ENCODE measurements around the gene NCKAP5.
"Not testable (repeated sequence)": the region's sequence is repeated elsewhere in the genome, so short reads cannot be mapped to it uniquely, and the experiment has no call there.

The NCKAP5 gene

GRCh38 chr2:133206666-133207065 is 361.6 kb downstream of the NCKAP5 start:
- DNase-seq (ENCODE audit: low spot score), result not testable (repeated sequence)

GRCh38 chr2:133204421-133204820 is 363.8 kb downstream of the NCKAP5 start:
- no peak for DNase-seq (ENCODE audit: low spot score)

GRCh38 chr2:133200684-133201421 is 367.4 kb downstream of the NCKAP5 start:
- DNase-seq (ENCODE audit: low spot score), result peak; percentile 83

- no peak for DNase-seq (ENCODE audit: low spot score)
Measured at GRCh38 chr2:133198678-133199077, 369.6 kb downstream of the NCKAP5 start.

- DNase-seq (ENCODE audit: low spot score), result no peak
Measured at GRCh38 chr2:133197156-133197555, 371.1 kb downstream of the NCKAP5 start.

GRCh38 chr2:133194777-133195335 is 373.4 kb downstream of the NCKAP5 start:
- DNase-seq (ENCODE audit: low spot score), result no peak

- DNase-seq (ENCODE audit: low spot score), result no peak
Measured at GRCh38 chr2:133194362-133194655, 374.0 kb downstream of the NCKAP5 start.

GRCh38 chr2:133193544-133194361 is 374.5 kb downstream of the NCKAP5 start:
- DNase-seq (ENCODE audit: low spot score), result no peak

GRCh38 chr2:133192028-133192427 is 376.2 kb downstream of the NCKAP5 start:
- no peak for DNase-seq (ENCODE audit: low spot score)

GRCh38 chr2:133177196-133177595 is 391.1 kb downstream of the NCKAP5 start:
- DNase-seq (ENCODE audit: low spot score), result no peak

- DNase-seq (ENCODE audit: low spot score), result no peak
Measured at GRCh38 chr2:133175926-133176325, 392.3 kb downstream of the NCKAP5 start.

- DNase-seq (ENCODE audit: low spot score), result no peak
Measured at GRCh38 chr2:133173224-133173623, 395.0 kb downstream of the NCKAP5 start.

- peak; percentile 37 for DNase-seq (ENCODE audit: low spot score)
Measured at GRCh38 chr2:133171393-133172004, 396.8 kb downstream of the NCKAP5 start.

- DNase-seq (ENCODE audit: low spot score), result no peak
Measured at GRCh38 chr2:133169274-133169912, 398.9 kb downstream of the NCKAP5 start.

GRCh38 chr2:133167990-133168389 is 400.3 kb downstream of the NCKAP5 start:
- DNase-seq (ENCODE audit: low spot score), result no peak

- DNase-seq (ENCODE audit: low spot score), result no peak
Measured at GRCh38 chr2:133167223-133167622, 401.0 kb downstream of the NCKAP5 start.

GRCh38 chr2:133166031-133166430 is 402.2 kb downstream of the NCKAP5 start:
- DNase-seq (ENCODE audit: low spot score), result no peak

- no peak for DNase-seq (ENCODE audit: low spot score)
Measured at GRCh38 chr2:133163111-133163510, 405.2 kb downstream of the NCKAP5 start.

GRCh38 chr2:133158442-133158841 is 409.8 kb downstream of the NCKAP5 start:
- DNase-seq (ENCODE audit: low spot score), result no peak

GRCh38 chr2:133158024-133158423 is 410.2 kb downstream of the NCKAP5 start:
- DNase-seq (ENCODE audit: low spot score), result no peak

- no peak for DNase-seq (ENCODE audit: low spot score)
Measured at GRCh38 chr2:133157141-133157540, 411.1 kb downstream of the NCKAP5 start.

GRCh38 chr2:133152801-133153200 is 415.5 kb downstream of the NCKAP5 start:
- no peak for DNase-seq (ENCODE audit: low spot score)

Measured in AG20443 (cell line).